KOPT-K1 (cell line): ENCODE measurements around the gene REEP6.

ENCODE experiments used
- H3K27ac ChIP-seq: fragments of 200-600 bp; sonication (generic); 2 replicates; pipeline ENCODE4 v1.5.1; 2016; ENCODE audit warnings: antibody characterized with exemption, mild to moderate bottlenecking, low read depth, low read length; ENCODE audit not compliant: poor library complexity, severe bottlenecking
- H3K36me3 ChIP-seq: fragments of 200-600 bp; sonication (generic); 2 replicates; pipeline ENCODE4 v1.5.1; 2017; ENCODE audit warnings: antibody characterized with exemption, mild to moderate bottlenecking, low read length, moderate library complexity; ENCODE audit not compliant: insufficient read depth
- H3K9me3 ChIP-seq: fragments of 200-600 bp; sonication (generic); 2 replicates; pipeline ENCODE4 v1.5.1; 2017; ENCODE audit warnings: antibody characterized with exemption, low read length, mild to moderate bottlenecking; ENCODE audit not compliant: insufficient read depth, poor library complexity, severe bottlenecking

Gene REEP6

DNA sequence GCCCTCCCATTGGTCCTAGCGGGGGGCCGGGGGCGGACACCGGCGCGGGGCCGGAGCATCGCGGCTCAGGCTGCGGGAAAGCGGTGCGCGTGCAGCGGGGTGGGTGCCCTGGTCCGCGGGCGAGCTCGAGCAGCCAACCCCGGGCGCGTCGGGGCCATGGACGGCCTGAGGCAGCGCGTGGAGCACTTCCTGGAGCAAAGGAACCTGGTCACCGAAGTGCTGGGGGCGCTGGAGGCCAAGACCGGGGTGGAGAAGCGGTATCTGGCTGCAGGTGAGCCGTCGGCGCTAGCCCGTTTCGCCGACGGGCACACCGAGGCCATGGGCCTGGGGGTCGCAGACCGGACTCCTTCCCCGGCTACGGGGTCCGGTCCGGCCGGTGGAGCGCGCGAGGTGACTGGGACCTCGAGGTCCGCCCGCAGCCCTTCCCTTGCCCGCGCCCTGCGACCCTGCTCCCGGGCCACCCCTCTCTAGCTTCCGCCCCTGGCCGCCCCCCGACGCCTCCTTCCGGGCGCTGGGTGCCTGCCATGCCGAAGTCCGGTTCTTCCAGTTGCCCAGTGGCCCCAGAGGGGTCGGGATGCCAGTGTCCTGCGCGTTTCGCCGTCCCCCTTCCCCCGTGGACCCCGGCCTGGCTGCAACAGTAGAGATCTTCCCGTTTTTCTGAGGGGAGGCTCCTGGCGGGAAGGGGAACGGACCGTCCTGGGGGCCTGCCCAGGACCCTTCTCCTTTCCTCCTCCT is at the start of gene REEP6:
Gene REEP6 (plus strand): TSS at position 68 of the 735 bp plus-strand sequence. CDS start 89 bp downstream, at position 157.
- Histone ChIP-seq H3K36me3 (no peaks in the 10 kb centered on the region), H3K9me3 (no peaks in the 10 kb centered on the region), H3K27ac (peak within 1 kb of the TSS; percentile 75)

DNA sequence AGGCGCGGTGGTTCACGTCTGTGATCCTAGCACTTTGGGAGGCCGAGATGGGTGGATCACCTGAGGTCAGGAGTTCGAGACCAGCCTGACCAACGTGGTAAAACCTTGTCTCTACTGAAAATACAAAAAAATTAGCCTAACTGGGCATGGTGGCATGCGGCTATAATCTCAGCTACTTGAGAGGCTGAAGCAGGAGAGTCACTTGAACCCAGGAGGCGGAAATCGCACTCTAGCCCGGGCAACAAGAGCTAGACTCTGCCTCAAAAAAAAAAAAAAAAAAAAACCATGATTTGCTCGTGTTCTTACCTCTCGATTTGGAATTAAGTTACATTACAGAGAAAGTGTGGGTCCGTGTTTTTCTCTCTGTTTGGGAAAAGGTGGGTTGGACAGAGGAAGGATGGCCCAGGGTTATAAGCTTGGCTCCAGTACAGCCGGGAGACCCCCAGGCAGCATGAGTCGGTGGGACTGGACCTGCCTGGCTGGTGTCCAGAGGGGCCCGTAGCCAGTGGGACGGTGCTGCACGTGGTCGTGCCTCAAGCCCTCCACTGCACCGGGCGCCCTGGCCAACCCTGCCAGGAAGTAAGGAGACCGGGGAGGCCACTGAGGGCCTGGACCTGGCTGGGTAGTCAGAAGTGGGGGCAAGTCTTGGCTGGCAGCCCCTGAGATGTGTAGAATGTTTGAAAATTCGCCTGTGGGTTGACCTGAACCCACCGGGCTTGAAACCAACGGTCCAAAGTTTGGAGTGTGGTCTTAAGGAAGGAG is 49.1 kb upstream of the REEP6 start:
- H3K9me3 ChIP-seq = no peaks in the 10 kb centered on the region
- H3K36me3 ChIP-seq = peaks cover 40% of the 10 kb centered on the region
- no peak overlapping the region for H3K27ac ChIP-seq

DNA sequence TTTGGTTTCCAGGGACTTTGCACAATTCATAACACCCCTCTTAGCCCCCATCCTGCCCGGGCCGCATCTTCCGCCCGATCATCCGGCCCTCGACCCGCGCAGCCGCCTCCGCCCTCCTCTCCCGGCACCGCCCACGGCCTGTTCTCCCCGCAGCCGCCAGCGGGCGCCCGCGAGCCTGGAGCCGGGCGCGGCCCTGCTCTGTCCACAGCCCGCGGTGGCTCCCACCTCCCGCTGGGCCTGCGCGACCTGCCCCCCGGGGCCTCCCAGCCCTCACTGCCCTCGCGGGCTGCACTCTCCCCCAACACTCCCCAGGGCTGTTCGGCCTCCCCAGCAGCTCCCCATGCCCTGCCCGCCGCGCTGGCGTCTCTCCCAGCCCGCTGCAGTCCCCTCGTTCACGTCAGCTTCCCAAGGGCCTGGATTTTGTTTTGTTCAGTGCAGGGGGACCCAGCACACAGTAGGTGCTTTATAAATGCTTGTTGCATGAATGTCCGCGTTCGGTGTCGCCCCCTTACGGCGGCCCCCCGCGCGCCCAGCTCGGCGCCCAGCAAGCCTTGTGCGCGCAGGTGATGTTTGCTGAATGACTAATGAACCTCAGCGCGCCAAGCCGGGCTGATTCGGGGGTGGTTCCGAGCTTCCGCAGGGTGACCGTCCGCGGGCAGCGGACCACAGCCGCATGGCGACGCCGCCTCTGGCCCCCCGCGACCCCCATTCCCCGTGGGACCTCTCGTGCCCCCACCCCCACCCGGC is 45.6 kb upstream of the REEP6 start:
- Histone ChIP-seq H3K27ac (peak overlapping the region; percentile 29), H3K36me3 (peaks cover 27% of the 10 kb centered on the region)

GRCh38 chr19:1445932-1446712 is 44.9 kb upstream of the REEP6 start:
- H3K27ac ChIP-seq = no peak overlapping the region
- no peaks in the 10 kb centered on the region for H3K9me3 ChIP-seq
- peaks cover 20% of the 10 kb centered on the region for H3K36me3 ChIP-seq

More for the DNA sequence above, 45.6 kb upstream of the REEP6 start:
- no peaks in the 10 kb centered on the region for H3K9me3 ChIP-seq

- Histone ChIP-seq H3K9me3 (no peaks in the 10 kb centered on the region), H3K36me3 (peaks cover 12% of the 10 kb centered on the region), H3K27ac (no peak overlapping the region)
Observed at GRCh38 chr19:1446713-1447481, 44.1 kb upstream of the REEP6 start.

DNA sequence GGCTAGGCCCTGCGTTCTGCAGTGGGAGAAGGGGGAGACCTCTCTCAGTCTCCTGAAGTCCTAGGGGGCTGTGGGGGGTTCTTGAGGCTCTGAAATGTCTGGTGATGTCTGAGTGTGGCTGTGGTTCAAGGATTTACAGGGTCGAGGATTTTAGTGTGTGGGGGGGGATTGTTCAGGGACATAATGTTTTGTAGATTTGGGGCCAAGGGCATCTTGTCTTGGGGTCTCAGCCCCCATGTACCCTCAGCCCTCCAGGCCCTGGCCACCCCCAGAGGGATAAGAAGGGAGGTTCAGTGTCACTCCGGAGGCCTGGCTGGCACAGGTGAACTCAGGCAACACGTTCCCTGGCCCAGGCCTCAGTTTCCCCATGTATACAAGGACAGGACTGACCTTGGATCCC is 43.5 kb upstream of the REEP6 start:
- Histone ChIP-seq H3K9me3 (no peaks in the 10 kb centered on the region), H3K36me3 (peaks cover 6% of the 10 kb centered on the region), H3K27ac (no peak overlapping the region)

- no peaks in the 10 kb centered on the region for H3K9me3 ChIP-seq
- H3K36me3 ChIP-seq = peaks cover 2% of the 10 kb centered on the region
- no peak overlapping the region for H3K27ac ChIP-seq
Observed at GRCh38 chr19:1447944-1448343, 43.0 kb upstream of the REEP6 start.

DNA sequence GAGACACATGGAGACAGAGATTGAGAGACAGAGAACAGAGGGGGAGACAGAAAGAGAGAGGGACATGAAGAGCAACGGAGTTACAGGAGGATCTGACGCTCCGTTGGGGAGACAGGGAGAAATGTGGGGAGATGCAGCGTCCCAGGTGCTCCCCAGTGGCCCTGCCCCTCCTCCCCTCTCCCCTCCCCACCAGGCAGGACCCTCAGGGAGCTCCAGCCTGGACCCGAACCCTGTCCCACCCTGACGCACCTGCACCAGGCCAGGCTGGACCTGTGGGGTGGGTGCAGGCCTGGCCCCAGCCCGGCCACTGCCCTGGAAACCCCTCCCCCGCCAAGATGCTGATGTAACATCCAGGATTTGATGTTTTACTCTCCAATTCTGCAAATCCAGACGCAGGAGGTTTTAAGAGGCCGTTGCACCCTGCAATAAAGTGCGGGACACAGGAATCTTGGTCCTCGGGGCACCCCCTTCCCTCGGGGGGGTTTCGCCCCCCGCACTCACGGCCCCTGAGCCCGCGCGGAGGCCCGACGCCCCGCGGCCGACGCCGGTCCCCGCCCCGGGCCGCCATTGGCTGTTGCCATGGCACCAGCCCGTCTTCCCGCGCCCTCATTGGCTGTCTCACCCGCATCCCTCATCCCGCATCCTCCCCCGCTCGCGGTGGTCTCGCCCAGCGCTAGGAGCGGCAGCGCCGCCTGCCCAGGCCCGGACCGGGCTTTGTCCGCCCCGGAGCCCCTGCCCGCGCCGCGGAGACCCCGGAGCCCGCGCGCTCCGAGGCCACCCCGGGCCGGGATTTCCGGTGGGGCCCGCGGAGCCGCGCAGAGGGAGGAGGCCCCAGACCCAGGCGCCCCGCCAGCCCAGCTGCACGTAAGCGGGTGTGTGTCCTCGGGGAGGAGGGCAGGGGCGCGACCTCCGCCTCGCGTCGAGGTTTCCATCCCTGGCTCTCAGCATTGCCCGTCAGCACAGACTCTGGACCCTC is 41.2 kb upstream of the REEP6 start, which contains the start of gene APC2:
Gene APC2 (plus strand): TSS at position 655 of the 976 bp plus-strand sequence. CDS start 2,881 bp downstream, outside the sequence.
- Histone ChIP-seq H3K9me3 (no peaks in the 10 kb centered on the region), H3K27ac (no peak within 1 kb of the TSS), H3K36me3 (no peaks in the 10 kb centered on the region)

- Histone ChIP-seq H3K9me3 (no peaks in the 10 kb centered on the region), H3K36me3 (no peaks in the 10 kb centered on the region), H3K27ac (no peak overlapping the region)
Observed at GRCh38 chr19:1450735-1451731, 39.9 kb upstream of the REEP6 start.

- H3K27ac ChIP-seq = no peak overlapping the region
Observed at GRCh38 chr19:1451916-1452801, 38.8 kb upstream of the REEP6 start.

DNA sequence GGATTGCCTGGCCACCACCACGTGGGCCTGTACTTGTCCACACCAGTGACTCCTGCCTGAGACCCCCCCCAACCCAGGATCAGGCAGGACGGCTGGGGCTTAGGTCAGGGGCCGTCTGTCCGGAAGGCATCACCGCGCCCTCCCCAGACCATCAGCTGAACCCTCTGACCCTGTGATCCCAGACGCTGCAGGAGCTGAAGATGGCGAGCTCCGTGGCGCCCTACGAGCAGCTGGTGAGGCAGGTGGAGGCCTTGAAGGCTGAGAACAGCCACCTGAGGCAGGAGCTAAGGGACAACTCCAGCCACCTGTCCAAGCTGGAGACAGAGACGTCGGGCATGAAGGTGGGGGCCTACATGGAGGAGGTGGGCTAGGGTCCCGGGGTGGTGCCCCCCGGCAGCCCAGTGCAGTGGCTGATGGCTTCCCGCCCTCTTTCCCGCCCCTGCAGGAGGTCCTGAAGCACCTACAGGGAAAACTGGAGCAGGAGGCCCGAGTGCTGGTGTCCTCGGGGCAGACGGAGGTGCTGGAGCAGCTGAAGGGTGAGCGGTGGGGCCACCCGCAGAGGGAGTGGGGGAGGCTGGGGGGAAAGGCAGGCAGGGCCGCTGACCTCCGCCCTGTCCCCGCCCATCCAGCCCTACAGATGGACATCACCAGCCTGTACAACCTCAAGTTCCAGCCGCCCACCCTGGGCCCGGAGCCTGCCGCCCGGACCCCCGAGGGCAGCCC is 38.0 kb upstream of the REEP6 start:
- no peaks in the 10 kb centered on the region for H3K36me3 ChIP-seq
- H3K27ac ChIP-seq = no peak overlapping the region
- no peaks in the 10 kb centered on the region for H3K9me3 ChIP-seq

More at GRCh38 chr19:1451916-1452801, 38.8 kb upstream of the REEP6 start:
- Histone ChIP-seq H3K36me3 (no peaks in the 10 kb centered on the region), H3K9me3 (no peaks in the 10 kb centered on the region)
